ENCODE data around the gene ZNF462.
"Not testable (repeated sequence)": the region's sequence is repeated elsewhere in the genome, so short reads cannot be mapped to it uniquely, and the experiment has no call there.

Gene ZNF462

DNA sequence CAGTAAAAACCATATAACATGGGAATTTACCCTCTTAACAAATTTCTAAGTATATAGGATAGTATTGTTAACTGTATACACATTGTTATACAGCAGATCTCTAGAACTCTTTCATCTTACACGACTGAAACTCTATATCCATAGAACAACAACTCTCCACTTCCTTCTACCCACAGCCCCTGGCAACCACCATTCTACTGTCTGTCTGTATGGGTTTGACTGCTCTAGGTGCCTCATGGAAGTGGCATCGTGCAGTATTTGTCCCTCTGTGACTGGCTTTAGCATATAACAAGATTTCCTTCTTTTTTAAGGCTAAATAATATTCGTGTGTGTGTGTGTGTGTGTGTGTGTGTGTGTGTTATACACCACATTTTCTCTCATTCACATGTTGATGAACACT lies 100.7 kb downstream of the ZNF462 start:
- no peak for DNase-seq

DNA sequence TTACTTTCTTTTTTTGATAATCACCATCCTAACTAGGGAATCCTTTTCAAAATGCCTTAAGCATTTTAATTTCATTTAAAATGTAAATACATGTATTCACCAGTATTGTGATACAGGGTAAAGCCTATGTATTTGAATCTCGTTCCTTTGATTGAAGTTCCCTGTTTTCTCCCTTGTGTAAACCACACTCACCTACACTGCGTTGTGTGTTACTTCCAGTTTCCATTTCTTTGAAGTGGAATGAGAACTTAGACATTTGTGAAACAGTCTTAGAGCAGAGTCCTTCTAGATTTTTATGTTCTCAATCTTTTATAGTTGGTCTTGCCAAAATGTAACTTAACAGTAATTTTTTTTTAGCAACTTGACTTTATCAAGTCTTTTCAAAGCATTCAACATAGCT lies 101.4 kb downstream of the ZNF462 start:
- DNase-seq, result no peak

DNA sequence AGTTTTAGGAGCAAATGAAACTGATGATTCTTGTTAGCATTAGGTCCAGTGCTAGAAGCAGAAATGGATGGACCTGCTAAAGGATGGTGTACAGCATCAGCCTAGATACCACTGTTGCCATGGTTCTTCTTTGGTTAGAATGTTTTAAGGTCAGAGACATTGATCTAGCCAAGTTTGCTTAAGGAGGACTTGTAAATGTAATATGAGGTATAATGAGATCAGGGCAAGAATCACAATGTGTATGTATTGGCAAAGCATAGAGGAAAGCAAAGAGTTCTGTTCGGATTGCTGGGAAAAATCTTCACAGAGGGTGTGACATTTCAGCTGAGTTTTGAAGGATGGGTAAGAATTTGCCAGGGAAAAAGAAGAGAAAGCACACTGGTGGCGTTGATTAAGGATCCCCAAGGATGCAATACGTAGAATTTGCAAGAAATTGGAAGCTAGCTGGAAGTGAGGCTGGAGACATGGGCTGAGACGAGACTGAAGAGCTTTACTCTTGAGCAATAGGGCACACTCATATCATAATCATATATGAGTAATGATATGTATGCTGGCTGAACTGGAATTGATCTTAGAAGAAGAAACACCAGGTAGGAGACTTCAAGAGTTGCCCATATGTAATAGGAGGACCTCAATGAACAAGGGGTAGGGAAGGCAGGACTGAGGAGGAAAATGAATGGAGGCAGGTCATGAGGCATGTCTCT lies 102.0 kb downstream of the ZNF462 start:
- DNase-seq, result no peak

DNA sequence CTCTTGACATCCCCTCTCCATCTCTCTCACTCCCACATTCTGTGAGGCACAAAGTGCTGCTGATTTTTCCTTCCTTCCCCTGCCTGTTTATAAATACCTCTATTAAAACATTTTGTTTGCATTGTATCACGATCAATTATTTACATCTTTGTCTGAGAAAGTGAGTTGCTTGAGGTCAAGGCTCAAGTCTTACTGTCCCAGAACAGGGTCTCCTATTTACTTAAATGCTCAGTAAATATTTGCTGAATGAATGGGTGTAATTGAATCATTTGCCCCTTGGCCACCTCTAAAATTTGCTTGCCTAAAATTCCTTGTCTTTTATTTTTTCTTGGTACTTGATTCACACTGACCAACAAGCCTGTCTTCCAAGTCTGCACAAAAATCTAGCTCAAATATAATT lies 103.5 kb downstream of the ZNF462 start:
- DNase-seq, result no peak

DNA sequence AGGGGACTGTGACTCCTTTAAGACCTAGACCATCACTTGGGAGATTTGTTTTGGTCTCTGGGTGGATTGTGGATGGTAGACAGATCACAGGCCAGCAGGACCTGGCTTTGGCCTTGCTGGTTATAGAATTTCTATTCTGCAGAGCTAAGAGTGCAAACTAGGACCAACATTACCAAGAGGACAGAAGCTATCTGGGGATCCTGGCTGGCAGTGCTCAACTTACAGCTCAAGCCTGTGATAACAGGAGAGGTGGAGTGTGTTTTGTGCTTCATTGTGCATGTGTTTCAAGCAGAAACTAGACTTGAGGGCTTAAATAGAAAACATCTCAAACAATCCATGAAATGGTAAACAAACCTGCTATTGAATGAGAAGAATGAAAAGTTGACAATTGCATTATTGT lies 106.7 kb downstream of the ZNF462 start:
- no peak for DNase-seq

DNA sequence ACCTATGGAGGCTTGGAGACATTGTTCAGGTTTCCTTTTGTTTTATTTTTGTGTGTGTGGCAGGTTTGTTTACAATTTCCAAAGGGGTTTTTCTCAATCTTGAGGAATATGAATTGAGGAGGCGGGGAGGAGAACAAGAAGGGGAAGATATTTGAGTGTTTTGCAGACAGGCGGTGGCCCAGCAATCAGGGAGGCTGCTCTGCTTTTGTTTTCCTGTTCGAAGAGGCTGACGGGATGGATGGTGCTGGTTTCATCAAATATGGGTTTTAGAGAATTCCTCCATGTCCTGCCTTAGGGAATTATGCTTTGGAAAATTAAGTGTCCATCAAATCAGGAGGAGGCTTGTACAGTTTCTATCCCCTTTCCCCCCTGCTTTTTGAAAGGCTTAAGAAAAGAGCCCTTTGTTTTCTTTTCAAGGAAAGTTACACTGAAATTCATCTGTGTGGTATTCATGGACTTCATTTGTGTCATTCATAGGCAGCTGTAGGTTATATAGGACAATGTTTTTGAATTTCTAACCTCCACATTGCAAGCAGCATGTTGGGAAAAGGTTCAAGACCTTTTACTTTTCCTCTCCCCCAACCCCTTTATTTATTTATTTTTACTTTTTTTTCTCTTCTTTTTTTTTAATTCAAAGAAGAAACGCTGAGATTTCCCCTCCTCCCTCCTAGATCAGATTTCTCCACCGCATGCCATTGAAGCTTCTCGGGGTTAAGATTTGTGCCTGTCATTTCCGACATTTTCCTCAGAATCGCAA lies 107.4 kb downstream of the ZNF462 start:
- peak; percentile 18 for DNase-seq

DNA sequence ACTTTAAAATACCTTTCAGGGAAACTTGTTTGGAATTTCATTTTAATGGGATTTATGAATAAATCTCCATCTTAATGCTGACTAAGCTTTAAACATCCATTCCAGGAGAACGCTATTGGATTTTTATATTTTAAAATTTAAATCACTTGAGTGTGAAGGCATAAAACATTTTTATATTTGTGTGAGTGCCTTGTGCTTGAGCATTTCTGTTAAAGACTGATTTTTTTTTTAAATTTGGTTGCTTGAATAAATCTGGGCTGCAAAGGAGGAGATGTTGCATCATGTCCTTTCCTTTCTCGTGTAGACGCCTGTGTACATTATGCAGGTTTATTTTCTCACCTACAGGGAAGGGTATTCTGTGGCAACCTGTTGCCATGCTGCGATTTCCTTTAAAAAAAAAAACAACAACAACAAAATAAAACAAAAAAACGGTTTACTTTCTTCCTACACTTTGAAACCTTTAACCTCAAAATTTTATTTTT lies 108.1 kb downstream of the ZNF462 start:
- DNase-seq, result no peak

DNA sequence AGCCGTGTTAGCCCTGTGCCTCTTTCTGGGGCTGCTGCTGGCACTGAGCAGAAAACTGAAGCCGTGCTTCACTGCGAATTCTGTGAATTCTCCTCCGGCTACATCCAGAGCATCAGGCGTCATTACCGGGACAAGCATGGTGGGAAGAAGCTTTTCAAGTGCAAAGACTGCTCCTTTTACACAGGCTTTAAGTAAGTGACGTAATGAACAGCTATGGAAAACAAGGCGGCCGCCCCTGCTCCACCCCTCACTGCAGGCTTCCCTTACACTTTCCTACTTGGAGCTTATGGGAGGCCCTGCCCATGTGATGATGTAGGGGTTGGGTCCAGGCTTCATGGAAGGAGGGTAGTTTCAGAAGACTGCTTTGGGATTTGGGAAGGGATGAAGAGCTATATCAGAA lies 109.1 kb downstream of the ZNF462 start:
- no peak for DNase-seq

DNA sequence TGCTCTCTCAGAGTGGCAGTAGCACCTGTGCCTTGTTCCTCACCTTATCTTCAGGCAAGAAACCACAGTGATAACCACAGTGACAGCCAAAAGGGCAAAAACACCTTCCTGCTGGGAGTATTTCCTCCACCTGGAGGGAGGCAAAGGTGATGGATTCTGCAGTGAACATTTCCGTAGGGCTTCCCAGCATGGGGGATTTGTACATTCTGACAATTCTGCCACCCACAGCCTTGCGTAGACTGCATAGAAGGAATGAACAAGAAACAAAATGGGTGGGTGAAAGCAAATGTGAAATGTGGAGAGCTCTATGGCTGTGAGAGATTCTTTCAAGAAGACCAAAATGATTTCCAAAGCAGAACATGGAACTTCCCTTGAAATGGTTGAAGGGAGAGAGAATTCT lies 111.4 kb downstream of the ZNF462 start:
- DNase-seq, result no peak

DNA sequence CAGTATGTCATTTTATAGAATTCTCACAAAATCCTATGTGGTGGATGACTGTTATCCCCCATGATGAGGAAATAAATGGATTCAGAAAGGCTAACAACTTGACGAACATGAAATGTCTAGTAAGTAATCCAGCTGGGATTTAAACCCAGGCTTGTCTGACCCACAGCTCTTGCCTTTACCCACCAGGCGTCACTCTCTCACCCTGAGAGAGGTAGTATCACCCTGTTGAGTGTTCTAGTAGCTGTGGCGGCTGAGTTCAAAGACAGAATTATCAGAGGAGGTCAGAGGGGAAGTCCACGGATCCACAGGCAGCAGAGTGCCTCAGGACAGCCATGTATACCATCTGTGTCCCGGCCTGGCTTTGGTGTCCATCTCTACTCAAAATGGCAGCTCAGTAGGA lies 113.8 kb downstream of the ZNF462 start:
- no peak for DNase-seq

DNA sequence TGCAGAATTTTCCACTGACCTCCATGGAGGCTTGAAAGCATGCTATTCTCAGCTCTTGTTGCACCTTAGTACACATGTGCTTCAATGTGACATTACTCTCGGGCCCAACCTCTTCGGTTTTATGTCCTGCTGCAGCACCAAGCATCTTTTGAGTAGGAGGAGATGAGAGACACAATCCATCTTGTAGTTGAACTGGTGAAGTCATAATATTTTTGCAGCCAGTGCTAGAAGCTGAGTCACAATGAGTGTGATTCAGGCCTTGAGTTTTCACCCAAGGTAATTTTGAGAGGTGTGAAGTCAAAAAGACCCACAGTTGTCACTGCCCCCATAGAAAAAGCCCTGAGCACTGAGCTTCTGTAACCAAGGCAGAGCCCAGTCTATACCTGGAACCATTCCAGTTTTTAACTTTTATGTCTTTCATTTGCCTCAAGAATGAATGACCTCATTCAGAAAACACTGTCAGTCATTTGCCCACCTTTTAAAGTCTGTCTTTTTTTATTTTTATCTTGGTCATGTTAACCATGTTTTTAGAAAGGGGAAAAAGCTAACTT lies 117.7 kb downstream of the ZNF462 start:
- DNase-seq, result no peak

DNA sequence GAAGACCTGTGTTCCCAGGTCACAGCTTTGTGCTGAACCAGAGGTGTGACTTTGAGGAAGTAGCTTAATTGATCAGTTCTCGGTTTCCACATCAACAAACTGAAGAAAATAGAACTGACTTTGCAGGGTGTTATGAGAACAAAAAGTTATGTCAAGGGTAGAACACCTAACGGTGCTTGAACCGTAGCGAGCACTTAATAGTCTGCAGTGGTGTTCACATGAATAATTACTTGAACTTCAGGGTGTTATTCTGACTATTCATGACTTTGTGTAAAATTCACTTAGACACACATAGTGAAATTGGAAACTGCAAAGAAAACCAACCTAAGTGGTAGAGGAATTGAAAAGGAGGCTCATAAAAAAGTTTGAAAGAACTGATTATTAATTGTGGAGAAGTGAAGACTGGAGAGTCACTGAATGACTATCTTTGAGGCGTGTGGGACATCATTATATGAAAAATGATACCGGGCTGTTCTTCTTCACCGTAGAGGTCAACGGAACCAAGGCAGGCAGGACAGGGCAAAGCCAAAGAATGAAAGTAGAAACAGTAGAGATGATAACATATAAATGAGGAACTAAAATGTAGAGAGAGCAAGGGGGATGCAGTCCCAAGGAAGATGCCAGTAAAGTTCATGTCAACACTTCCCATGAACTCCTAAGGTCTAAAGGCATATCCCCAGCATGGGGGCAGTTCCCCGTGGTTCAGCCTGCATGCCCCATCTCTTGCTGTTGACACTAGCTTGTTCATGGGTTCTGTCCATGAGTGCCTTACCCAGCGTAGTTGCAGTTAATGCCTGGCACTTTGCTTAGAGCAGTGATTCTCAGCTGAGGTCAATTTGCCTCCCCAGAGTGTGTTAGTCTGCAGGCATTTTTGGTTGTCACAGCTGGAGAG lies 118.7 kb downstream of the ZNF462 start:
- no peak for DNase-seq

DNA sequence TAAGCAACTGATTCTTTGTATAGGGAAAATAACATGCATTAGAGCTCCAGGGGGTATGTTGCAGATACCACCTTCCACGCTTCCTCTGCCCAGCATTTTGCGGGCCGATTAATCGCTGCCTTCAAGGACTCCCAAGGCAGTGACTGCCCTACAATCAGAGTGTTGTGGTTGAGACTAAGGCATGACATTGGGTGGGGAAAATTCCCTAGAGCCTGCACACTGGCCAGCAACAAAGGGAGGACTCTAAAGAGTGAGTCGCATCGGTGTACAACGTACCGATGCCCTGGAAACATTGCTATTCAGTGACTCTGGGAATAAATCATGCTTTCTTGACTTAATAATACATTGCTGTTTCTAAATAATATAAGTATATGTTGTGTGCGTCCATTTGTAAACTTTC lies 119.7 kb downstream of the ZNF462 start:
- DNase-seq, result no peak

DNA sequence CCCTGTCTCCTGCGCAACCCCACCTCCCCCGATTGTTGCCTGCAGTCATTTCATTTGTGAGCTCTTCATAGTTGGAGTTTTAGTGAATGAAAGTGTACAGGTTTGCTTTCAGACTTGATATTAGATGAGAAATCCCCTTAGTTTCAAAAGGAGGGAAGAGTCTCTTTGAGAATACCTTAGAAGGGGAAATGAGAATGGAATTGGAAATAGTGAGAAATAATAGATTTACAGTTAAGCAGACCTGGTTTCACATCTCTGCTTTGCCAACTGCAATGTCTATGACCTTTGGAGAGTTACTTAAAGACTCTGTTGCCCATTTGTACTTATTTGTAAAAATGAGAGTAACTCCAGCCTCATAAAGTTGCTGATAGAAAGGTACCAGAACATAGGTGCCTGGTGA lies 120.4 kb downstream of the ZNF462 start:
- DNase-seq, result no peak

DNA sequence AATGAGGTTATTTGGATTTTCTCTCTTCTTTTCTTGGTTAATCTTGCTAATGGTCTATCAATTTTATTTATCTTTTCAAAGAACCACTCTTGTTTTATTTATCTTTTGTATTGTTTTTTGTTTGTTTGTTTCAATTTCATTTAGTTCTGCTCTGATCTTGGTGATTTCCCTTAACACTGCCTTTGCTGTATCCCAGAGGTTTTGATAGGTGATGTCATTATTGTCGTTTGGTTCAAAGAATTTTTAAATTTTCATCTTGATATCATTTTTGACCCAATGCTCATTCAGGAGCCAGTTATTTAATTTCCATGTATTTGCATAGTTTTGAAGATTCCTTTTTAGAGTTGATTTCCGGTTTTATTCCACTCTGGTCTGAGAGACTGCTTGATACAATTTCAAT lies 126.9 kb downstream of the ZNF462 start:
- DNase-seq, result not testable (repeated sequence)

DNA sequence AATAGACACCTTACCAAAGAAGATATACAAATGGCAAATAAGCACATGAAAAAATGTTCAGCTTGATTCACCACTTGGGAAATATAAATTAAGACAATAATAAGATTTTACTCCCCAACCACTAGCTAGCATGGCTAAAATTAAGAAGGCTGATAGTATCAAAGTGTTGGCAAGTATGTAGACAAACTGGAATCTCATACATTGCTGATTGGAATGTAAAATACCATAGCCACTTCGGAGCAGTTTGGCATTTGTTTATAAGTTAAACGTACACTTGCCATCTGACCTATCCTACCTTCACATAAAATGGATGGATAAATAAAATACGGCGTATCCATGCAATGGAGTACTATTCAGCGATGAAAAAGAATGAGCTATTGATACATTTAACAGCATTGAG lies 129.2 kb downstream of the ZNF462 start:
- no peak for DNase-seq

DNA sequence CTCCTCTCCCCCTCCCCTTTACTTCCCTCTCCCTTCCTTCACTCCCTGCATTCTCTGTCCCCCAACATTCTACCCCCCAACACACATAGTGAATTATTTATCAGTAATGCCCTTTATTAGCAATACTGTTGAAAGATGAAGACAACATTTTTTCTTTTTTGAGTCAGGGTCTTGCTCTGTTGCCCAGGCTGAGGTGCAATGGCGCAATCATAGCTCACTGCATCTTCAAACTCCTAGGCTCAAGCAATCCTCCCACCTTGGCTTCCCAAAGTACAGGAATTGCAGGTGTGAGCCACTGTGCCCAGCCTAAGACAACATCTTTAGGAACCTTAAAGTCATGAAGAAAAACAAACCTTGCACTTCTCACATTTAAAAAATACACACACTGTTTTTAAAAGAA lies 130.6 kb downstream of the ZNF462 start:
- no peak for DNase-seq

DNA sequence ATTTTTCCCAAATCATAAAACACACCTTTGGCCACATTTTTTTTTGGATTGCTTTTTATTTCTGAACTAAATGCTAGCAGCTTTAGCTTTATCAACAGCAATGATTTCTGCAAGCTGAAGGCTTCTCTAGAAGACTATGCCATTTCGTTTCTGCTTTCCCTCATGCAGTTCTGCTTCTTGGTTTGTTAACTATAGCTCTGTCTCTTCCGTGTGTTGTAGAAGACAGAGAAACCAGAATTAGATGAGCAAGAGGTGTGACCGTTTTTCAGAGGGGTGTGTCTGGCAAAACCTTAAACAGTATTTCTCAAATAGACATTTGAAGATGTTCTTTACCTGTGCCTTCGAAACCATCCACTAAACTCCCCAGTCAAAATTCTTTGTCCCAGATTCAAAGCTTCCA lies 131.5 kb downstream of the ZNF462 start:
- DNase-seq, result no peak

DNA sequence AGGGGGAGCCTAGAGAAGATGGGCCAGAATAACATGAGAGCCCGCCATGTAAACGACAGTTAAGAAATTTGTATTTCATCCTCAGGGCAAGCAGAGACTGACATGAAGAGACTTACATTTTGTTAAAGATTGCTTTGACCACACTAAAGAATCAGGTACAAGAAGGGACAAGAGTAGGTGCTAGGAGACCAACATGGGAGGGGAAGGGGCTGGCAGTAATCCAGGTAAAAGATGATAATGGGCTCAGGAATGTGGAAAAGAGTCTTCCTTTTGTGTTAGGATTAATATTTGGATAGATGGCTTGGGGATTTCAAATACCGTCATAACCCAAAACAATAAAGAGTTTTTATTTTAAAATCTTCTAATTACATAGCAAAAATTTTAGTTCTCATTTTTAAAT lies 137.3 kb downstream of the ZNF462 start:
- DNase-seq, result no peak

DNA sequence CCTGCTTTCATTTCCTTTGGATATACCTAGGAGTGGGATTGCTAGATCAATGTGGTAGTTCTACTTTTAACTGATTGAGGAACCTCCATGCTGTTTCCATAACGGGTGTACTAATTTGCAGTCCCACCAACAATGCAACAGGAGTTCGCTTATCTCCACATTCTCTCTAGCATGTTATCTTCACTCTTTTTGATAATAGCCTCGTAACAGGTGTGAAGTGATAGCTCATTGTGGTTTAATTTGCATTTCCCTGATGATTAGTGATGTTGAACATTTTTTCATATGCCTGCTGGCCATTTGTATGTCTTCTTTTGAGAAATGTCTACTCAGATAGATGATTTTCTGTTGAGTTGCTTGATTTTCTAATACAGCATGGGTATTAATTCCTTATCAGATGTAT lies 142.2 kb downstream of the ZNF462 start:
- DNase-seq, result no peak

DNA sequence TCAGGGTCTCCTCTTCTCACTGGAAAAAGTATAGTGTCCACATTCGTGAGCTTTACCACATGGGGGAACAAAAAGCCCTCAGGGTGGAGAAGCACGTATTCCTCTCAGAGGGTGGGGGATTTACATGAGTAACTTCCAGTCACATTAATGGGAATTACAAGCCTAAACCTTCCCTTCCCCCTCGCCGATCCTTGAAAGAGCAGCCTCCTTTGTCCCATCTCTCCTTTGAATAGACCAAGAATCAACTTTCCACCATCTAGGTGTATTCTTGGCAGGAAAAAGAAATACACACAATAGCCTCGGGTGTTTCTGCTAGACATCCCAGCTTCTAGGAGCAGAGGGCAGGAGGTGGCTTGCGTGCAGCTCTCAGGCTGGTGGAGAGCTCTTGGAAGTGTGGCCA lies 144.4 kb downstream of the ZNF462 start:
- no peak for DNase-seq

DNA sequence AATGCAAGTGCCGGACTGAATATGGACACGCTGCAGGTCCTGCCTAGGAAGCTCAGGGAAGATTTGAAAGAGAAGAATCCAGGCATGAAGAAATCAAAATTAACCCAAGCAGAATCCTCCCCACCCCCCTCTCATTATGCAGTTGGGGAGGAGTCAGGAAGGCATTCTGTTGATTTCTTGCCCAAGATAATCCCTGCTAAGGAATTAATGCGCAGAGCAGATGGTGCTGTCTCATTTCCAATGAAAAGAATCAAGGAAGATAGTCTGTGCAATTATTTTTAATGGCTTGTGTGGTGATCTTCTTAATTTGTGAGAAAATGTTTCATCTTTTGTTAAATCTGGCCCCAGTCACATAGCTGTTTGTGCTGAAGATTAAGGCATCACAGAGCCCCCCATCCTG lies 145.0 kb downstream of the ZNF462 start:
- no peak for DNase-seq

DNA sequence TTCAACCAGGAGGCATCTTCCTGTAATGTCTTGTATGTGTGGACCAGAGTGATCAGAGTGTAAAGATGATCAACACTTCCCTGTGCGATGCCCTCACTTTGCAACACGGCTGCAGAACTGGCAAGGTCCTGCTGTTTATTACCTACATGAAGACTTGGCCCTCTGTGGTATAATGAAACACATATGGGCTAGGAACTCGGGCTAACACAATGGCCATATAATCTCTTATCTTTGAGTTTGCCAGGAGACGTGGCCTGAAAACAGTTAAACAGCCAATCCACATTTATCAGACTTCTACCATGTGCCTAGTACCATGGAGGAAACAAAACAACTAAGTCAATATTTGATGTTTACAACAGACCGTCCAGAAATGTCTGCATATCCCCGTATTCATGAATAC lies 145.5 kb downstream of the ZNF462 start:
- DNase-seq, result no peak

Measured in midbrain (tissue), 1 donor.